ENCODE results near the gene PLEKHA5.
"Not testable (repeated sequence)": the region's sequence is repeated elsewhere in the genome, so short reads cannot be mapped to it uniquely, and the experiment has no call there.

Gene PLEKHA5

GRCh38 chr12:19409376-19409775, 279.8 kb downstream of the PLEKHA5 start:
- no peak for DNase-seq (ENCODE audit: low spot score)

- no peak for DNase-seq (ENCODE audit: low spot score)
Measured at GRCh38 chr12:19410211-19410610, 280.7 kb downstream of the PLEKHA5 start.

GRCh38 chr12:19410629-19411185, 281.2 kb downstream of the PLEKHA5 start:
- DNase-seq (ENCODE audit: low spot score) = no peak

- no peak for DNase-seq (ENCODE audit: low spot score)
Measured at GRCh38 chr12:19411234-19412204, 282.0 kb downstream of the PLEKHA5 start.

- DNase-seq (ENCODE audit: low spot score) = no peak
Measured at GRCh38 chr12:19412844-19413243, 283.3 kb downstream of the PLEKHA5 start.

- not testable (repeated sequence) for DNase-seq (ENCODE audit: low spot score)
Measured at GRCh38 chr12:19413582-19413981, 284.0 kb downstream of the PLEKHA5 start.

- no peak for DNase-seq (ENCODE audit: low spot score)
Measured at GRCh38 chr12:19415563-19415962, 286.0 kb downstream of the PLEKHA5 start.

GRCh38 chr12:19419086-19419485, 289.6 kb downstream of the PLEKHA5 start:
- no peak for DNase-seq (ENCODE audit: low spot score)

- DNase-seq (ENCODE audit: low spot score) = no peak
Measured at GRCh38 chr12:19421503-19422282, 292.2 kb downstream of the PLEKHA5 start.

- no peak for DNase-seq (ENCODE audit: low spot score)
Measured at GRCh38 chr12:19423166-19423930, 293.8 kb downstream of the PLEKHA5 start.
